GM10266 (cell line): ENCODE data around the gene RRAS2.
A peak's percentile ranks its signal among the peaks of the same experiment; 100 is the strongest.
"Not testable (repeated sequence)": the region's sequence is repeated elsewhere in the genome, so short reads cannot be mapped to it uniquely, and the experiment has no call there.

Experiments used
- DNase-seq: peaks from one replicate; pipeline ENCODE4 v3.0.0; 2012; ENCODE audit errors: extremely low spot score
- CTCF ChIP-seq: IDR thresholded peaks from 2 replicates; pipeline ENCODE4 v1.5.1; 2012; ENCODE audit warnings: mild to moderate bottlenecking, low read depth; ENCODE audit not compliant: control insufficient read depth, insufficient read depth; ENCODE audit errors: missing control alignments

RRAS2 gene

GRCh38 chr11:14305649-14306048 is 53.3 kb downstream of the RRAS2 start:
- DNase-seq: no peak
- TF ChIP-seq CTCF: no peak

GRCh38 chr11:14304601-14305000 is 54.4 kb downstream of the RRAS2 start:
- DNase-seq: no peak
- no peak for TF ChIP-seq CTCF

- peak; percentile 23 for DNase-seq
- TF ChIP-seq CTCF: peak; percentile 77
Observed at GRCh38 chr11:14300661-14301304, 58.2 kb downstream of the RRAS2 start.

GRCh38 chr11:14299921-14300320 is 59.1 kb downstream of the RRAS2 start:
- TF ChIP-seq CTCF: no peak
- DNase-seq: no peak

GRCh38 chr11:14290422-14290821 is 68.6 kb downstream of the RRAS2 start:
- no peak for TF ChIP-seq CTCF
- no peak for DNase-seq

- DNase-seq: no peak
- TF ChIP-seq CTCF: no peak
Observed at GRCh38 chr11:14288189-14288935, 70.6 kb downstream of the RRAS2 start.

- DNase-seq: not testable (repeated sequence)
Observed at GRCh38 chr11:14278869-14279268, 80.1 kb downstream of the RRAS2 start.
